IPS DF 19.7 (cell line): ENCODE measurements around the gene SCPEP1.
"Not testable (repeated sequence)": the region's sequence is repeated elsewhere in the genome, so short reads cannot be mapped to it uniquely, and the experiment has no call there.

Source experiments
- DNase-seq: peaks from one replicate; pipeline ENCODE4 v3.0.0-alpha.2; 2013; ENCODE audit warnings: low read depth, low spot score

Gene SCPEP1, protein sequence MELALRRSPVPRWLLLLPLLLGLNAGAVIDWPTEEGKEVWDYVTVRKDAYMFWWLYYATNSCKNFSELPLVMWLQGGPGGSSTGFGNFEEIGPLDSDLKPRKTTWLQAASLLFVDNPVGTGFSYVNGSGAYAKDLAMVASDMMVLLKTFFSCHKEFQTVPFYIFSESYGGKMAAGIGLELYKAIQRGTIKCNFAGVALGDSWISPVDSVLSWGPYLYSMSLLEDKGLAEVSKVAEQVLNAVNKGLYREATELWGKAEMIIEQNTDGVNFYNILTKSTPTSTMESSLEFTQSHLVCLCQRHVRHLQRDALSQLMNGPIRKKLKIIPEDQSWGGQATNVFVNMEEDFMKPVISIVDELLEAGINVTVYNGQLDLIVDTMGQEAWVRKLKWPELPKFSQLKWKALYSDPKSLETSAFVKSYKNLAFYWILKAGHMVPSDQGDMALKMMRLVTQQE

DNA sequence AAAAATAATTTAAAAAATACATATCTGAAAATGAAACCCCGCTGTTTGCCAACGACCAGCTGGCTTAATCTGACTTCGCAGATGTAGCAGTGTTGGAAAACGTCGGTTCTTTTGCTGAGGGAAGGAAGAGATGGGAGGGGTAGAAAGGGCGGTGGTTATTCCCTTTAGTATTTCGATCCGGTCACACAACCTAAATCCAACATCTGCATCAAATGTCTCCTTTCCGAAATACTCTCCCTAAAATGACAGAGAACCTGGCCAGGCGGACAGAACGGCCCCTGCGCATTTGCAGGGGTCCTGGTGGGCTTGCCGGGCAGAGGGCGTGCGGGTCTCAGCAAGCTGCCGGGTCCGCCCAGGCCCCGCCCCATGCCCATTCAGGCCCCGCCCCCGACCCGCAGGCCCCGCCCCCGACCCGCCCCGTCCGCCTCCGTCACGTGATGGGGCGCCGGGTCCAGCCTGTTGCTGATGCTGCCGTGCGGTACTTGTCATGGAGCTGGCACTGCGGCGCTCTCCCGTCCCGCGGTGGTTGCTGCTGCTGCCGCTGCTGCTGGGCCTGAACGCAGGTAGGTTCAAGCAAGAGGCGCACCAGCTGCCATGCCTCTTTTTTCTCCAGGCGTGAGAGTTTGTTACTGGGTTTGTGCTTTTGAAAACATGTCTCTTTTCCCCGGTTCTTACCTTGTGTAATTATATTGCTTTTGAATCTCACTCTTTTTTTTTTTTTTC is at the start of gene SCPEP1:
Gene SCPEP1 (plus strand): TSS at position 459 of the 723 bp plus-strand sequence. CDS start 29 bp downstream, at position 488.
- DNase-seq = no peak

- no peak for DNase-seq
These were observed 49.3 kb upstream of the SCPEP1 start for GRCh38 chr17:56928586-56928985.

- no peak for DNase-seq
These were observed 48.5 kb upstream of the SCPEP1 start for GRCh38 chr17:56929362-56929969.

- DNase-seq = no peak
These were observed 47.1 kb upstream of the SCPEP1 start for GRCh38 chr17:56930739-56931337.

GRCh38 chr17:56933151-56933745 is 44.7 kb upstream of the SCPEP1 start:
- DNase-seq = no peak

- DNase-seq = no peak
These were observed 44.1 kb upstream of the SCPEP1 start for GRCh38 chr17:56933868-56934267.

DNA sequence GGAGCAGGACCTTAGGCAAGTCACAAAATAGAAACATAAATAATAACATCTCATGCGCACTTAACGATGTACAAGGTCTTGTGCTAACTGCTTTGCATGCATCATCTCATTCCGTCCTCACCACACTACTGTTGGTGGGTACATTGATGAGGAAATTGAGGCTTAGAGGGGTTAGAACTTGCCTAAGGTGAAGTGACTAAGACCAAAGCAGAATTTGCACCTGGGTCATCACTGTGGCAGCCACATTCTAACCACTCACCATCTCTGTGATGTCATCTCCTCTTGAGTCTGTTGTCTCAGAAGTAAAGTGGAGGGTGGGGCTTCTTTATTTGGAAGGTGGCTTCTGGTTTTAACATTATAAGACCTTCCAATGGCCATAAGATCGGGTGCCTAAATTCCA is 43.7 kb upstream of the SCPEP1 start:
- DNase-seq = no peak

DNA sequence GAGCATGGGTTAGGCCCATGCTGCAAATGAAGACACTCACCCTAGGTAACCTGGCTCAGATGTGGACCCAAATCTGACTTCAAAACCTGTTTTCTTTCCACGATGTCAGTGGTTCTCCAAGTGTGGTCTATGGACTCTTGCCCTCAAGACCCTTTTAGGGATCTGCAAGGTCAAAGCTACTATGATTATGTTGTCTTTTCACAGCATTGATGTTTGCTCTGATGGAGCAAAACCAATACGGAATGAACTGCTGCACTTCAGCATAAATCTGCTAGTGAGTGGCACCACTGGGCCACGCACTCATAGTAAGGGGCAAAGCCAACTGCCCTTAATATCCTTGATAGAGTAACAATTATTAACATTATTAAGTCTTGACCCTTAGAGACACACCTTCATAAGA is 42.5 kb upstream of the SCPEP1 start:
- DNase-seq = no peak

- no peak for DNase-seq
These were observed 41.1 kb upstream of the SCPEP1 start for GRCh38 chr17:56936697-56937322.

- DNase-seq = no peak
These were observed 40.2 kb upstream of the SCPEP1 start for GRCh38 chr17:56937687-56938086.

- DNase-seq = not testable (repeated sequence)
These were observed 39.7 kb upstream of the SCPEP1 start for GRCh38 chr17:56938206-56938605.

DNA sequence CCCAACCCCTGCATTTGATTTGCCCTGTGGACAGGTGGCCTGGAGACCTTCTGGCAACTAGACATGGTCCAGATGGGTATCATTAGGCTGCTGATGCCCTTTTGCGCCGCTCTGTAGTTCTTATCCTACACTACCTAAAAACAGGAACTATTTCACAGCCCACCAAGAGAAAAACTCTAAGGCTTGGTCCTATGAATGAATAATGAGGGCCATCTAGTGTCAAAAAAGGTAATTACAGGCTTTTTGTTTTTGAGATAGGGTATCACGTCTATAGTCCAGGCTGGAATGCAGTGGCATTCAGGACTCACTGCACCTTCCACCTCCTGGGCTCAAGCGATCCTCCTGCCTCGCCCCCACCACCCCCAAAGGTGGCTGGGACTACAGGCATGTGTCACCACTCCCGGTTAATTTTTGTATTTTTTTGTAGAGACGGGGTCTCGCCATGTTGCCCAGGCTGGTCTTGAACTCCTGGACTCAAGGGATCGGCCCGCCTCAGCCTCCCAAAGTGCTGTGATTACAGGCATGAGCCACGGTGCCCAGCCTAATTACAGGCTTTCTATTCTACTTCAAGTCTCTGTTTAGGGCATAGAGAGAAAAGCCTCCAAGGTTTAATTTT is 38.0 kb upstream of the SCPEP1 start:
- DNase-seq = peak; percentile 38

DNA sequence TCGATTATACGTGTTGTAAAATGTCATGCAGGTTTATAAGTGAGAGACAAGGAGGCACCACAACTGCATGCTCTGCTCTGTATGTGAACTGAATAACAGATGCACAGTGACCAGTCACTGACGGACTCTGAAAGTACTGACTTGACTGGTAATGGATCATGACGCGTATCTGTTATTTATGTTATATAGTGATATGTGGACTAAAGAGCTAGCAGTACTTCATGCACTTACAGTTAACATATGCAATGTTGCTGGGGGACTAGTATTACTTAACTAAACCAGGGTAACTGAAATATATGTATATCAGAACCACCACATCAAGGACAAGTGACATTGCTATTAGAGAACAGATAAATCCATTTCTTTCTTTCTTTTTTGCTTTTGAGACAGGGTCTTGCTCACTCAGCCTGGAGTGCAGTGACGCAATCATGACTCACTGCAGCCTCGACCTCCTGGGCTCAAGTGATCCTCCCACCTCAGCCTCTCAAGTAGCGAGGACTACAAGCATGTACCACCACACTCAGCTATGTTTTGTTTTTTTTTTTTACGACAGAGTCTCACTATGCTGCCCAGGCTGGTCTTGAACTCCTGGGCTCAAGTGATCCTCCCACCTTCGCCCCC is 34.3 kb upstream of the SCPEP1 start:
- no peak for DNase-seq

- no peak for DNase-seq
These were observed 31.9 kb upstream of the SCPEP1 start for GRCh38 chr17:56945938-56946505.

DNA sequence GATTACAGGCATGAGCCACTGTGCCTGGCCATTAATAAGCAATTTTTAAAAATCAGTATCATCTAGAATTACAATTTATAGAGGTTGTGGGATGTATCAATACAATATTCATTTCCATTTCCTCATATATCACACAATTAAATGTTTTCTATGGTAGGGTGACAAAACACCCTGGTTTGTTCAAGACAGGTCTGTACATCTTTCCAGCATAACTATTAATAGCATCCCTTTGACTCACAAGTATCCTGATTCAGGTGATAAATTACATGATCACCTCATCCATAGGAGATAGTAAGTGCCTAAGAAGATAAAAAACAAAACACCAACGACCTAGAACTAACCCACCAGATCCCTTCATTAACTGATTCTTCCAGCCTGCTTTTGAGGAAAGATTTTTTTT is 30.2 kb upstream of the SCPEP1 start:
- no peak for DNase-seq

GRCh38 chr17:56948491-56948890 is 29.4 kb upstream of the SCPEP1 start:
- DNase-seq = no peak

DNA sequence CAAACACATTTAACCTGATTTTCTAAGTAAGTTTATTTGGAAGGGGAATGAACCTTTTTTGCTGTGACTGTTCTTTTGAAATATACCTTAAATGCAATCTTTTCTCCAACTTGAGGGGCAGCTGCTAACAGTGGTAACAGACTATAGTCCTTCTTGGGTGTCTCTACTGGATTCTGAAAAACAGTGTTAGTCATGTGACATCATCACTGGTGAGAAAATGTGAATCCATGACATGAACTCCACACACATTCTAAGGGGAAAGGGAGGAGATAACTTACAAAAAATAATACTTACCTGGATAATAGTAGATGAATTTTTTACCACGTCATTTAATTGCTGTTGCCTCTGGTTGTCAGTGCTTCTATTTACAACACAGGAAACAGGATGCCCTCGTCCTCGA is 28.3 kb upstream of the SCPEP1 start:
- DNase-seq = no peak

DNA sequence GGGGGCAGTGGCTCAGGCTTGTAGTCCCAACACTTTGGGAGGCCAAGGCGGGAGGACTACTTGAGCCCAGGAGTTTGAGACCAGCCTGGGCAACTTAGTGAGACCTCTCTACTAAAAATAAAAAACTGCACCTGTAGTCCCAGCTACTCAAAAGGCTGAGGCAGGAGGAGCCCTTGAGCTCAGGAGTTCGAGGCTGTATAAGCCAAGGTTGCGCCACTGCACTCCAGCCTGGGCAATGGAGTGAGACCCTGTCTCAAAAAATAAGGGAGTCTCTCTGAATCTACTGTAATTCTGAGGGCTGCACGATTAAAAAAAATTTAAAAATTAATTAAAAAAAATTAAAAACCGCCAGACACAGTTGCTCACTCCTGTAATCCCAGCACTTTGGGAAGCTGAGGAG is 20.9 kb upstream of the SCPEP1 start:
- no peak for DNase-seq

- DNase-seq = no peak
These were observed 17.1 kb upstream of the SCPEP1 start, which contains the start of gene COIL for GRCh38 chr17:56960596-56961538. Gene COIL (minus strand): TSS chr17:56961050. CDS start chr17:56961019, 31 bp downstream.
